Stimulated activated CD8-positive, alpha-beta memory T cell treated with anti-CD3 and anti-CD28 coated beads, Interleukin-4, amount 100 ng/mL, for 24 hours (primary cell): ENCODE results near the gene CACNA1C.

Experiments
- DNase-seq: peaks from one replicate; pipeline ENCODE4 v3.0.0-alpha.2; 2020; ENCODE audit warnings: low read depth

CACNA1C gene

DNA sequence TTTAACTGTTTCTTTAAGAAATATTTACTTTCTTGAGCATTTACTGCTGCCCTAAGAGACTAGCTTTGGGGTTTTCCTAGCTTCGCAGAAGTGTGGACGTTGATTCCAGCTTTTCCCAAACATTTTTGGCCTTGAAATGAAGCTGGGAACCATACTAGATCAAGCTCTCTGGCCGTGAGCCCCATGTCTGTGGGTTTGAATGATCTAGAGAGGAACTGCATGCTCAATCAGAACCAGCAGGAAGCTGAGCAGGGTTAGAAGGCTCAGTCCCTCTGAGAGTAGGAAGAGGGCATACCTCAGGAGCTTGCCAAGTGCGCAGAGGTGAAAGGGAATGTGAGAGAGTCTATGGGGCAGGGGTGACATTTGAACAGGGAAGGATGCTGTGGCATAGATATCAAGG is 292.1 kb downstream of the CACNA1C start:
- DNase-seq: no peak

DNA sequence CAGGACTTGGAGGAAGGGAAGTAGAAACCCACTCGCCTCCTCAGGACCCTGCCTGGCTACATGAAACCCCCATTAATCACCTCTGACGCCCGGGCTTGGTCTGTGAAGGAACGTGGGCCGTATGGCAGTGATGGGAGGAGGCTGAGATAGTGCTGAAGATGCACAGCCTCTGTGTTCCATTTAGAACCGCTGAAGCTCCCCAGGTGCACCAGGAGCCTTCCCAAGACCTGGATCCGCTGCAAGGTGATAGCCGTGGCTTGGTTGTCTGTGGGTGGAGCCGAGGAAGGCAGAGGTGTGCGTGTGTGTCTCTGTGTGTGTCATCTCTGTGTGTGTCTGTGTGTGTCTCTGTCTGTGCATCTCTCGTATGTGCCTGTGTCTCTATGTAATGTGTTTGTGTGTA is 293.1 kb downstream of the CACNA1C start:
- no peak for DNase-seq

- DNase-seq: no peak
These were observed 293.6 kb downstream of the CACNA1C start for GRCh38 chr12:2346416-2346815.

DNA sequence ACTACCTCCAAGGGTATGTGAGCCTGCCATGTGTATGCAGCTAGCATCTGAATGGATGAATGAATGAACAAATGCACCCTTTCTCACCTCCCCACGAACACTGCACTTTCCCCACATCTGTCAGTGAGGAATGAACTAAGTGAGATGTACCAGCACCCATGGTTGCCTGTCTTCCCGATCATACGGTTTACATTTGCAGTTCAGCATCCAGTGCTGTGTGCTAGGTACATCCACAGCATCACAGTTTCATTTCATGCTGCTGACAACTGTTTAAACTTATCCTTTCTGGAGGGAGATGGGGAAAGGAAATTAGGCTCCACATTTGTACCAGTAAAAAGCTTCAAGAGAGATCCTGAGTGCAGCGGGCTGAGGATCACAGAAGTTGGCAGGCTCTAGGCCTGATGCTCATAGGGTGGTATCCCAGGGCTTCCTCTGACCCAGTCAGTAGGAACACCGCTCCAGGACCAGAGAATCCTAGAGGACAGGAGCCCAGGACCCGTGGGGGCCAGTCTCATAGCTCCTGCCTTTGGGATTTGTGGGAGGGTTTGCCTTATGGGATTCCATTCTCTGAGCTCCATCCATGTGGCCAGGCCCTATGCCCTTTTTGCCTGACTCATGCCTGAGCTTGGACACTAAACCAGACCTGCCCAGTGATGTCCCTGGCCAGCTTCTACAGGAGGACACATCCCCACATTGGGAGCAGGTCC is 294.5 kb downstream of the CACNA1C start:
- DNase-seq: no peak

GRCh38 chr12:2347844-2348481 is 295.2 kb downstream of the CACNA1C start:
- no peak for DNase-seq

DNA sequence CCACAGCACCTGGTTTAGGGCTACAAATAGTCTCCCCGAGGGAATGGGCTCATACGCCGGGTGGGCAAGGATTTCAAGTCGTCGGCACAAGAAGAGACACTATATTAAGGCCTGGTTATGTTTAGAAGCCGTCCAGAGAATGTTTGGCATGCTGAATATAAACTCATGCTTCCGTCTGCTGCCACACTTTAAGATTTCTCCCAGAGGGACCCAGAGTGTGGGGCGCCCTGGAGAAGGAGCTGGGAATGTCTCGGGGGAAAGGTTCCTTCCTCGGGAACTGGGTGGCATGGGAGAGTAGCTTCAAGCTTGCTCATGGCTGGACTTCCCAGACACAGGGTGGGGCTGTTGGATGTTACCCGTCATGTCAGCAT is 295.7 kb downstream of the CACNA1C start:
- no peak for DNase-seq

- DNase-seq: no peak
These were observed 298.4 kb downstream of the CACNA1C start for GRCh38 chr12:2351161-2351560.

- no peak for DNase-seq
These were observed 299.4 kb downstream of the CACNA1C start for GRCh38 chr12:2352203-2352602.

- DNase-seq: no peak
These were observed 300.5 kb downstream of the CACNA1C start for GRCh38 chr12:2353281-2353680.

DNA sequence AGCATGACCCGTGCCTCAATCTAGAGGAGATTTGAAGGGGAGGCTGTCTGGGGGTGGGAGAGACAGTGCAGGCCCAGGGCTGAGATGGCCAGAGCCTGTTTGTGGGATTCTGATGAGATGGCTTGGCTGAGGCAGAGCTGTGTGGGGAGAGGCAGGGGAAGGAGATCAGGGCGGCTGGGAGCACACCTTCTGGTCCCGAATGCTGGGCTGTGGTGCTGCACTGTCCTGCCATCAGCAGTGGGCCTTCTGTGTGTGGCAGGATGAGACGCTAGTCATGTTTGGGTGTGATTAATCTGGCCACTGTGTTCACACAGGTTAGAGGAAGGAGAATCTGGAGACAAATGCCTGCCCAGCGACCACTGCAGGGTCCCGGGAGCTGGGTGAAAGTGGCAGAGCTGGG is 300.9 kb downstream of the CACNA1C start:
- no peak for DNase-seq

- no peak for DNase-seq
These were observed 301.6 kb downstream of the CACNA1C start for GRCh38 chr12:2354151-2354991.

- no peak for DNase-seq
These were observed 302.4 kb downstream of the CACNA1C start for GRCh38 chr12:2355198-2355597.

- DNase-seq: no peak
These were observed 302.8 kb downstream of the CACNA1C start for GRCh38 chr12:2355604-2356003.

GRCh38 chr12:2356601-2357125 is 303.9 kb downstream of the CACNA1C start:
- DNase-seq: no peak

DNA sequence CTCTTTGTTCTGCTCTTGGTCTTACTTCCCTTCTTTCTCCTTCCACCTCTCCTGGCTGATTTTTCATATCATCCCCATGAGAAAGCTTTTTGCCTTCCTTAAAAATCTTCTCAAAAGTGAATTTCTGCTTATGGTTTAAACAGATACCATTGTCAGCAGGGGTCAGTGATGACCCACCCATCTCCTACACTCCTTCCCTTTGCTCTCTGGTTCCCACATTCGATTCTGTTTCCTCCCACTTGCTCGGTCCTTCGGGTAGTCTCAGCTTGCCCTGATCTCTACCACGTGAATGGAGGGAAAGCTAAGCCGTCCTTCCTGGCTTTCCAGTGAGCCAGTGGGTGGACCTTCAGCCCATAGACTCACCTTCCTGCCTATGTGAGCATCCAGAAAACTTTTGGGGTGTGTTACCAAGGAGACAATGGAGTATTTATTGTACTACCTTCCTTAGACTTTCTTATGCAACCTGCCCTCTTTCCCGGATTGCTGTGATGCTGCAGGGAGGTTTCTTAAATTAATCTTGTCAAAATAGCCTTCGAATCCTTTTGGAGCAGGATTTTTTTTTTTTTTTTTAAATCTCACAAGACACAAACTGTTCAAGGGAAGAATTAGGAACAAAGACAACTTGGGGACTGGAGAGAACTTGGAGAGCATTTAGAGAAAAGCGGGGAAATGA is 306.3 kb downstream of the CACNA1C start:
- DNase-seq: no peak

GRCh38 chr12:2359725-2360629 is 307.2 kb downstream of the CACNA1C start:
- no peak for DNase-seq

DNA sequence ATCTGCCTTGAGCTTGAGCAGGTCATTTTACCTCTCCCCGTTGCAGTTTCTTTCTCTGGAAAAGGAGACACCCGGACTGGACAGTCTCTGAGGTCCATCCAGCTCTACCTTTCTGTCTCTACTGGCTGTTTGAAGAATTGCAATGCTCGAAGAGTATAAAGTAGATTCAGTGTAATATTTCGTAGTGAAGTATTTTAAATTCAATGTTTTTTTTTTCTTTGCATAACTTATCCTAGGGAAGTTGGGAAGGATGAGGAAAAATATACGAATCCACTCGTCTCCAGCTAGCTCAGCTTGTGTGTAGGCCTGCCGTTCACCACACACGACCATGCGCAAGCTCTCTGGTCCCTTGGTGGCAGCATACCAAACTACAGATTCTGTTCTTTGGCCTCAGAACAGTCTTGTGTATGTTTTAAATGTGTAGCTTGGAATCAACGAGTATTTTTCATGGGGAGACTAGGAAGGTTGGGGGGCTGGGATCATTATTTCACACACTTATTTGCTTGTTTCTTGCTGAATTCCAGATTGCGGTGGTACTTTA is 307.9 kb downstream of the CACNA1C start:
- no peak for DNase-seq

GRCh38 chr12:2363836-2364609 is 311.2 kb downstream of the CACNA1C start:
- no peak for DNase-seq

DNA sequence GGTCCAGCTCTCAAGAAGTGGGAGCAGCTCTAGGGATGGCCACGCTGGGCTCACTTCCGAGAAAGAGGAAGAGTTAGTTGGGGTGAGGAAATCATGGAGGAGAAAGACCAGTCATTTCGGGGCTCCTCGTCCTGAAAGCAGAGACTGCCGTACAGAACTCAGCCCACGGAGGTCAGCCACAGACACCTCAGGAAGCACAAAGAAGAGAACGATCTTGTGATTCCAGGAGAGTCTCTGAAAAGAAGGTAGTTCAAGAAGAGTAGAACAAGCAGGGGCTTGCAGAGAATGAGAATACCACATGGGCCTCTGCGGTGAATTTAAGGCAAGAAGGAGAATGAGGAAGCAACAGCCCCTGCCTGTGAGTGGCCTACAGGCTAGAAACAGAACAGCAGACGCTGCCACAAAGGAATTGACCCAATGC is 311.9 kb downstream of the CACNA1C start:
- no peak for DNase-seq

- DNase-seq: no peak
These were observed 313.9 kb downstream of the CACNA1C start for GRCh38 chr12:2366711-2367110.
